Brain microvascular endothelial cell (primary cell): ENCODE results near the gene MYH15.

Experiments used
- DNase-seq: peaks from one replicate; pipeline ENCODE4 v3.0.0-alpha.2; 2020
- H3K27ac ChIP-seq: fragments of 250-450 bp; sonication (Bioruptor Pico); 2 replicates; pipeline ENCODE4 v1.5.1; 2020; ENCODE audit warnings: mild to moderate bottlenecking, moderate library complexity
- H3K27me3 ChIP-seq: fragments of 250-450 bp; sonication (Bioruptor Pico); replicated peaks from 2 replicates; pipeline ENCODE4 v1.5.1; 2020; ENCODE audit warnings: mild to moderate bottlenecking
- H3K36me3 ChIP-seq: fragments of 250-450 bp; sonication (Bioruptor Pico); replicated peaks from 2 replicates; pipeline ENCODE4 v1.5.1; 2020; ENCODE audit warnings: mild to moderate bottlenecking
- H3K4me3 ChIP-seq: 2 replicates; pipeline ENCODE4 v1.5.1; 2011; ENCODE audit warnings: low read depth, mild to moderate bottlenecking, control low read depth, low read length, moderate library complexity
- in situ Hi-C: cut with HindIII; loops from 2 replicates; pipeline ENCODE4 v1.10.0; 2017; ENCODE audit warnings: low sequenced_read_pairs, low pct_ligation_motif_present
- TF ChIP-seq, protein P1 (sequence below): IDR thresholded peaks from 2 replicates; pipeline ENCODE4 v1.5.1; 2011; ENCODE audit warnings: low read depth, mild to moderate bottlenecking, moderate library complexity, low read length, control low read depth, inconsistent platforms; ENCODE audit errors: missing control alignments

MYH15 gene

DNA sequence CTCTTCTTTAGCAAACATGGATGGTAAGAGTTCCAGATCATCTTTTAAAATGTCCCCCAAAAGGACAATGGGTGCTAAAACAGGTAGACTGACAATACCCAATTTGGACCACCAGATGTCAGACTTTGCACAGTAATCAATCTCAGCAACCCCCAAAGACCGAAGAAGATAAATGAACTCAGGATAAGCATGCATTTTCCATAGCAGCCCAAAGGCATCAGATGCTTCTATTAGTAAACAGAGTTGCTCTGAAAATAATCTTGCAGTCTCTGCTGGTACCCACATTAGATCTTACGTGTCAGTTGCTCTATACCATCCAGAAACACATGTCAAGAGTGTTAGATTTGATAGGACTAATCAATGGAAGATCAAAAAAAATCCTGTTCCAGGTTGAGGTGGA, 20.6 kb downstream of the MYH15 start:
- DNase-seq, result peak; percentile 51
- Histone ChIP-seq H3K36me3 (no peaks in the 10 kb centered on the region), H3K4me3 (no peak overlapping the region), H3K27me3 (no peaks in the 10 kb centered on the region), H3K27ac (no peak overlapping the region)
- in situ Hi-C loops, result no loop called here
- TF ChIP-seq, protein P1, sequence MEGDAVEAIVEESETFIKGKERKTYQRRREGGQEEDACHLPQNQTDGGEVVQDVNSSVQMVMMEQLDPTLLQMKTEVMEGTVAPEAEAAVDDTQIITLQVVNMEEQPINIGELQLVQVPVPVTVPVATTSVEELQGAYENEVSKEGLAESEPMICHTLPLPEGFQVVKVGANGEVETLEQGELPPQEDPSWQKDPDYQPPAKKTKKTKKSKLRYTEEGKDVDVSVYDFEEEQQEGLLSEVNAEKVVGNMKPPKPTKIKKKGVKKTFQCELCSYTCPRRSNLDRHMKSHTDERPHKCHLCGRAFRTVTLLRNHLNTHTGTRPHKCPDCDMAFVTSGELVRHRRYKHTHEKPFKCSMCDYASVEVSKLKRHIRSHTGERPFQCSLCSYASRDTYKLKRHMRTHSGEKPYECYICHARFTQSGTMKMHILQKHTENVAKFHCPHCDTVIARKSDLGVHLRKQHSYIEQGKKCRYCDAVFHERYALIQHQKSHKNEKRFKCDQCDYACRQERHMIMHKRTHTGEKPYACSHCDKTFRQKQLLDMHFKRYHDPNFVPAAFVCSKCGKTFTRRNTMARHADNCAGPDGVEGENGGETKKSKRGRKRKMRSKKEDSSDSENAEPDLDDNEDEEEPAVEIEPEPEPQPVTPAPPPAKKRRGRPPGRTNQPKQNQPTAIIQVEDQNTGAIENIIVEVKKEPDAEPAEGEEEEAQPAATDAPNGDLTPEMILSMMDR, result peak; percentile 69

DNA sequence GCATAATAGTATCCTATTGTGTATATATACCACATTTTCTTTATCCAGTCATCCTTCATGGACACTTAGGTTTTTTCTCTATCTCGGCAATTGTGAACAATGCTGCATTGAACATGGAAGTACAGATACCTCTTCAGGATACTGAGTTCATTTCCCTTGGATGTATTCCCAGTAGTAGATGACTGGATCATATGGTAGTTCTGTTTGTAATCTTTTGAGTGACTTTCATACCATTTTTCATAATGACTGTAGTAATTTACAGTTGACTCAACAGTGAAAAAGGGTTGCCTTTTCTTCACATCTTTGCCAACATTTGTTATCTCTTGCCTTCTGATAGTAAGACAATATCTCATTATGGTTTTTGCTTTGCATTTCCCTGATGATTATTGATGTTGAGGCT, 21.8 kb downstream of the MYH15 start:
- DNase-seq, result peak; percentile 2
- H3K27me3 ChIP-seq, result no peaks in the 10 kb centered on the region
- H3K36me3 ChIP-seq, result no peaks in the 10 kb centered on the region
- H3K27ac ChIP-seq, result no peak overlapping the region
- TF ChIP-seq, protein P1, result no peak
- no peak overlapping the region for H3K4me3 ChIP-seq
- in situ Hi-C loops, result no loop called here

DNA sequence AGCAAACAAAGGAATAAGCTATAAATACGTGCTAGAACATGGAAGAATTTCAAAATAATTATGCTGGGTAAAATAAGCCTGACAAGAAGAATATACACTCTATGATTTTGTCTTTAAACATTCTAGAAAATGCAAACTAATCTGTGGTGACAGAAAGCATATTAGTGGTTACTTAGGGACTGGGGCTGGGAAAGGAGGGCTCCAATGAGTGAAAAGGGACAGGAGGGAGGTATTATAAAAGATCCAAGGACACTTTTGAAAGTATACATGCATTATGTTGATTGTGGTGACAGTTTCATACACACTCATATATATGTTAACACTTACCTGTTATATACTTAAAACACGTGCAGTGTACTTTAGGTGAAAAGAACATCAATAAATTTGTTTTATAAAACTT, 23.0 kb downstream of the MYH15 start:
- in situ Hi-C loops, result no loop called here
- H3K36me3 ChIP-seq, result no peaks in the 10 kb centered on the region
- TF ChIP-seq, protein P1, result no peak
- H3K27me3 ChIP-seq, result no peaks in the 10 kb centered on the region
- no peak overlapping the region for H3K4me3 ChIP-seq
- H3K27ac ChIP-seq, result no peak overlapping the region
- DNase-seq, result no peak

DNA sequence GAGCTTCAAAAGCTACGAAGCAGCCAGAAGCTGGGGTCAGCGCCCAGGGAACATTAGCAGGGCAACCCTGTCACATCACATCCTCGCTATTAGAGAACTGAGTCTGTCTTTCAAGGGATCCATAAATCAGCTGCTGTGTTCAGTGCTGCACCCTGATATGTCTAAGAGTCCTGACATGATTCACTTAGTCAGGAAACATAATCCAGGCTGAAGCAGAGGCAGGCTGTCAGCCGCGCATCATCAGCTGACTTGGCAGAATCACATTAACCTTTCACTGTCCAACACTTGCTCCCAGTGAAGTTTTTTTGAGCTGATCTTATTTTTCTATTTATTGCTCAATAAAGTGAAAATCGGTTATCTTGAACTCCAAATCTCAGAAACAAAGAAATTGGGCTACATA, 23.5 kb downstream of the MYH15 start:
- in situ Hi-C loops, result no loop called here
- Histone ChIP-seq H3K27me3 (no peaks in the 10 kb centered on the region), H3K27ac (no peak overlapping the region), H3K4me3 (no peak overlapping the region), H3K36me3 (no peaks in the 10 kb centered on the region)
- peak; percentile 72 for DNase-seq
- TF ChIP-seq, protein P1, result no peak

DNA sequence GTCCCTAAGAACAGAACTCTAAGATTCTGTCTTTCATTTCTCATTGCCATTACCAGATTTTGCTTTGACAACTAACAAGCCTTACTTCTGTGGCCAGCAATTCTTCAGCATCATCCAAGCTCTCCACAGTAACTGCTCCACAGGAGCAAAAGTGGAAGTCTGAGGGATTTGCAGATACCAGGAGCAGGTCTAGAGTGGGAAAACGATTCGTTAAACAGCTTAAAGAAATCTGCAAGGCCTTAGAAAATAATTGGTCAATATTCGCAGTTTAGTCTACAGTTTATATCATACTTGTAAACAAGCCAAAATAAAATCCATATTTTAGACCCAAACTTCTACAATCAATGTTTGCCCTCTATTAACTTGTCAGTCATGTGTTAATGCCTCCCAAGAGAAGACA, 24.1 kb downstream of the MYH15 start:
- H3K27ac ChIP-seq, result no peak overlapping the region
- TF ChIP-seq, protein P1, result no peak
- in situ Hi-C loops, result no loop called here
- H3K27me3 ChIP-seq, result no peaks in the 10 kb centered on the region
- H3K36me3 ChIP-seq, result no peaks in the 10 kb centered on the region
- H3K4me3 ChIP-seq, result no peak overlapping the region
- no peak for DNase-seq

DNA sequence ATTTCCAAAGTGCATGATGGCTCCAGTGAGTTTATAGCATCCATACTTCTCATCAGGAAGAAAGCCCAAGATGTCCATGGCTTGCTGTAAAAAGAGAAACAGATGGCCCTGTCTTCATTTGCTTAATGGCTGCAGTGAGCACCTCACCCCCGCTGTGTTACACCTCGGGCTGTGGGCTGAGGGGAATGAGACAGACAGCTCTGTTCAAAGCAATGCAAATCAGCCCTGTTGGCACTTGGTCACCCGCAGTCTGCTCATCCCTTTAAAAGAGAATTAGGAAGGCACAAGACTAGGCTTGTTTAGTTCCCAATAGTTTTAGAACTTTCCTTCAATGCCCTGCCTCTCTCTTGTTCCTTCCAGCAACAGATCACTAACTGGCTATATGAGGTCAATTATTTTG, 25.2 kb downstream of the MYH15 start:
- in situ Hi-C loops, result no loop called here
- Histone ChIP-seq H3K27me3 (no peaks in the 10 kb centered on the region), H3K27ac (no peak overlapping the region), H3K36me3 (no peaks in the 10 kb centered on the region), H3K4me3 (no peak overlapping the region)
- DNase-seq, result no peak
- TF ChIP-seq, protein P1, result no peak
